Measurements from ENCODE around the gene XXYLT1. TPM values are rescaled to one million over a fixed set of nuclear protein-coding genes. Genes with fewer than 3 reads are reported as not detected.

Gene XXYLT1
- total RNA-seq, 8 experiments from 2014 or later: 8.7 to 35.9 (median 16.1) TPM

- in situ Hi-C loops (cut with MboI; ENCODE audit: low pct_unique_long_range_greater_than_20kb in 2 of 9, low sequenced_read_pairs in 9 of 9, unreplicated experiment in 9 of 9): no loop called here
- 80 to 100% (median 97%) methylated on average over 1 to 3 of the region's 8 CpGs; no CpG with 5 or more reads in 6 of the 10 experiments for WGBS, 10 experiments
These were observed 56.6 kb downstream of the XXYLT1 start for GRCh38 chr3:195214381-195214780.

GRCh38 chr3:195213639-195214315, 57.2 kb downstream of the XXYLT1 start:
- in situ Hi-C loops (cut with MboI; ENCODE audit: low pct_unique_long_range_greater_than_20kb in 2 of 9, low sequenced_read_pairs in 9 of 9, unreplicated experiment in 9 of 9): no loop called here
- 43 to 100% (median 89%) methylated on average over 1 to 4 of the region's 9 CpGs; no CpG with 5 or more reads in 2 of the 10 experiments for WGBS, 10 experiments
- ATAC-seq (replicated peaks in 6 of 8): no peak
- Histone ChIP-seq H3K27ac (no peak overlapping the region), H3K4me1 (replicated peaks in 1 of 2) (peaks cover 5 to 10% of the 10 kb centered on the region in 2 donors), H3K4me3 (no peak overlapping the region)

More at GRCh38 chr3:195214381-195214780, 56.6 kb downstream of the XXYLT1 start:
- no peak overlapping the region for H3K4me3 ChIP-seq
- no peak for ATAC-seq (replicated peaks in 6 of 8)
- peaks cover 4 to 9% of the 10 kb centered on the region in 2 donors for H3K4me1 ChIP-seq (replicated peaks in 1 of 2)
- no peak overlapping the region for H3K27ac ChIP-seq

- WGBS, 10 experiments: 90 to 100% (median 97%) methylated on average over 2 to 13 of the region's 14 CpGs; no CpG with 5 or more reads in 2 of the 10 experiments
- Histone ChIP-seq H3K27ac (no peak overlapping the region), H3K4me1 (replicated peaks in 1 of 2) (peaks cover 5 to 10% of the 10 kb centered on the region in 2 donors), H3K4me3 (no peak overlapping the region)
- no peak for ATAC-seq (replicated peaks in 6 of 8)
- in situ Hi-C loops (cut with MboI; ENCODE audit: low pct_unique_long_range_greater_than_20kb in 2 of 9, low sequenced_read_pairs in 9 of 9, unreplicated experiment in 9 of 9): no loop called here
These were observed 58.1 kb downstream of the XXYLT1 start for GRCh38 chr3:195212749-195213375.

- Histone ChIP-seq H3K4me1 (replicated peaks in 1 of 2) (peaks cover 5 to 10% of the 10 kb centered on the region in 2 donors), H3K27ac (no peak overlapping the region), H3K4me3 (no peak overlapping the region)
- WGBS, 10 experiments: 52 to 100% (median 96%) methylated on average over 3 to 16 of the region's 22 CpGs; no CpG with 5 or more reads in 3 of the 10 experiments
- in situ Hi-C loops (cut with MboI; ENCODE audit: low pct_unique_long_range_greater_than_20kb in 2 of 9, low sequenced_read_pairs in 9 of 9, unreplicated experiment in 9 of 9): no loop called here
- no peak for ATAC-seq (replicated peaks in 6 of 8)
These were observed 58.8 kb downstream of the XXYLT1 start for GRCh38 chr3:195212033-195212748.

- 0 to 84% (median 71%) methylated on average over 3 to 11 of the region's 13 CpGs; no CpG with 5 or more reads in 1 of the 10 experiments for WGBS, 10 experiments
- H3K27ac ChIP-seq: no peak overlapping the region
These were observed 60.5 kb downstream of the XXYLT1 start for GRCh38 chr3:195210266-195210973.

GRCh38 chr3:195209847-195210265, 61.1 kb downstream of the XXYLT1 start:
- 0 to 67% (median 49%) methylated on average over 2 to 8 of the region's 12 CpGs; no CpG with 5 or more reads in 6 of the 10 experiments for WGBS, 10 experiments
- in situ Hi-C loops (cut with MboI; ENCODE audit: low pct_unique_long_range_greater_than_20kb in 2 of 9, low sequenced_read_pairs in 9 of 9, unreplicated experiment in 9 of 9): no loop called here
- ATAC-seq (replicated peaks in 6 of 8): peak; percentile 63 to 83 (median 71)
- Histone ChIP-seq H3K4me3 (no peak overlapping the region), H3K4me1 (replicated peaks in 1 of 2) (peaks cover 10 to 12% of the 10 kb centered on the region in 2 donors), H3K27ac (no peak overlapping the region)

More at GRCh38 chr3:195210266-195210973, 60.5 kb downstream of the XXYLT1 start:
- peak in 5 of 8 experiments; percentile 26 to 60 (median 41) for ATAC-seq (replicated peaks in 6 of 8)
- Histone ChIP-seq H3K4me1 (replicated peaks in 1 of 2) (peaks cover 5 to 10% of the 10 kb centered on the region in 2 donors), H3K4me3 (no peak overlapping the region)
- in situ Hi-C loops (cut with MboI; ENCODE audit: low pct_unique_long_range_greater_than_20kb in 2 of 9, low sequenced_read_pairs in 9 of 9, unreplicated experiment in 9 of 9): no loop called here

- Histone ChIP-seq H3K4me1 (replicated peaks in 1 of 2) (peaks cover 16 to 18% of the 10 kb centered on the region in 2 donors), H3K27ac (no peak overlapping the region), H3K4me3 (no peak overlapping the region)
- 10 to 100% (median 73%) methylated on average over 1 to 22 of the region's 29 CpGs; no CpG with 5 or more reads in 3 of the 10 experiments for WGBS, 10 experiments
- ATAC-seq (replicated peaks in 6 of 8): peak; percentile 5 to 57 (median 36)
- in situ Hi-C loops (cut with MboI; ENCODE audit: low pct_unique_long_range_greater_than_20kb in 2 of 9, low sequenced_read_pairs in 9 of 9, unreplicated experiment in 9 of 9): no loop called here
These were observed 61.7 kb downstream of the XXYLT1 start for GRCh38 chr3:195209083-195209846.

GRCh38 chr3:195208631-195209030, 62.3 kb downstream of the XXYLT1 start:
- Histone ChIP-seq H3K4me3 (no peak overlapping the region), H3K27ac (no peak overlapping the region), H3K4me1 (replicated peaks in 1 of 2) (peaks cover 23 to 24% of the 10 kb centered on the region in 2 donors)
- WGBS, 10 experiments: 76 to 100% (median 92%) methylated on average over 1 to 6 of the region's 7 CpGs; no CpG with 5 or more reads in 4 of the 10 experiments
- in situ Hi-C loops (cut with MboI; ENCODE audit: low pct_unique_long_range_greater_than_20kb in 2 of 9, low sequenced_read_pairs in 9 of 9, unreplicated experiment in 9 of 9): no loop called here
- ATAC-seq (replicated peaks in 6 of 8): no peak

GRCh38 chr3:195208183-195208582, 62.8 kb downstream of the XXYLT1 start:
- ATAC-seq (replicated peaks in 6 of 8): no peak
- Histone ChIP-seq H3K4me3 (no peak overlapping the region), H3K27ac (no peak overlapping the region), H3K4me1 (replicated peaks in 1 of 2) (peaks cover 27 to 28% of the 10 kb centered on the region in 2 donors)
- WGBS, 10 experiments: 87 to 100% (median 94%) methylated on average over 1 to 4 of the region's 9 CpGs; no CpG with 5 or more reads in 2 of the 10 experiments
- in situ Hi-C loops (cut with MboI; ENCODE audit: low pct_unique_long_range_greater_than_20kb in 2 of 9, low sequenced_read_pairs in 9 of 9, unreplicated experiment in 9 of 9): no loop called here

GRCh38 chr3:195207731-195208130, 63.2 kb downstream of the XXYLT1 start:
- in situ Hi-C loops (cut with MboI; ENCODE audit: low pct_unique_long_range_greater_than_20kb in 2 of 9, low sequenced_read_pairs in 9 of 9, unreplicated experiment in 9 of 9): no loop called here
- no peak overlapping the region for H3K27ac ChIP-seq
- no peak overlapping the region for H3K4me3 ChIP-seq
- H3K4me1 ChIP-seq (replicated peaks in 1 of 2): peaks cover 32% of the 10 kb centered on the region in 2 donors
- 57 to 100% (median 87%) methylated on average over 1 to 2 of the region's 3 CpGs; no CpG with 5 or more reads in 4 of the 10 experiments for WGBS, 10 experiments
- ATAC-seq (replicated peaks in 6 of 8): no peak

- in situ Hi-C loops (cut with MboI; ENCODE audit: low pct_unique_long_range_greater_than_20kb in 2 of 9, low sequenced_read_pairs in 9 of 9, unreplicated experiment in 9 of 9): no loop called here
- no peak for ATAC-seq (replicated peaks in 6 of 8)
- Histone ChIP-seq H3K4me1 (replicated peaks in 1 of 2) (peaks cover 32% of the 10 kb centered on the region in 2 donors), H3K4me3 (no peak overlapping the region), H3K27ac (no peak overlapping the region)
- WGBS, 10 experiments: 80 to 100% (median 83%) methylated on average over 1 to 2 of the region's 9 CpGs; no CpG with 5 or more reads in 6 of the 10 experiments
These were observed 63.9 kb downstream of the XXYLT1 start for GRCh38 chr3:195207056-195207455.

Measured in motor neuron (in vitro differentiated cells).